HG03571 (cell line): ENCODE measurements around the gene TM9SF3.

Experiments
- ATAC-seq: cut with Tn5 transposase; IDR thresholded peaks from one replicate; pipeline ENCODE4 v1.9.1; 2021; ENCODE audit not compliant: unreplicated experiment

Gene TM9SF3

GRCh38 chr10:96482815-96483588 is 103.8 kb downstream of the TM9SF3 start:
- ATAC-seq = no peak

- no peak for ATAC-seq
Measured at GRCh38 chr10:96478355-96478754, 108.5 kb downstream of the TM9SF3 start.

- ATAC-seq = no peak
Measured at GRCh38 chr10:96473866-96474265, 112.9 kb downstream of the TM9SF3 start.

GRCh38 chr10:96470116-96470743 is 116.6 kb downstream of the TM9SF3 start:
- no peak for ATAC-seq

GRCh38 chr10:96468845-96469244 is 118.0 kb downstream of the TM9SF3 start:
- ATAC-seq = no peak
